SK-N-SH treated with all-trans-retinoic acid at 6 μM for 48 hours (cell line): ENCODE measurements around the gene GAS2.

ENCODE experiments used
- GLIS3 ChIP-seq: fragments of 250-450 bp; sonication (Bioruptor Pico); IDR thresholded peaks from 2 replicates; pipeline ENCODE4 v1.5.0; 2020; ENCODE audit warnings: mild to moderate bottlenecking, moderate library complexity
- ISL1 ChIP-seq: fragments of 250-450 bp; sonication (Bioruptor Pico); IDR thresholded peaks from 2 replicates; pipeline ENCODE4 v2.1.2; 2022; ENCODE audit warnings: mild to moderate bottlenecking, moderate library complexity
- RARB ChIP-seq: fragments of 250-450 bp; sonication (Bioruptor Pico); IDR thresholded peaks from 2 replicates; pipeline ENCODE4 v1.8.0; 2021; ENCODE audit warnings: mild to moderate bottlenecking, moderate library complexity
- ZNF70 ChIP-seq: fragments of 450-650 bp; formaldehyde crosslinking; IDR thresholded peaks from 2 replicates; pipeline ENCODE4 v1.5.0; 2020; ENCODE audit warnings: mild to moderate bottlenecking, moderate library complexity

DNA sequence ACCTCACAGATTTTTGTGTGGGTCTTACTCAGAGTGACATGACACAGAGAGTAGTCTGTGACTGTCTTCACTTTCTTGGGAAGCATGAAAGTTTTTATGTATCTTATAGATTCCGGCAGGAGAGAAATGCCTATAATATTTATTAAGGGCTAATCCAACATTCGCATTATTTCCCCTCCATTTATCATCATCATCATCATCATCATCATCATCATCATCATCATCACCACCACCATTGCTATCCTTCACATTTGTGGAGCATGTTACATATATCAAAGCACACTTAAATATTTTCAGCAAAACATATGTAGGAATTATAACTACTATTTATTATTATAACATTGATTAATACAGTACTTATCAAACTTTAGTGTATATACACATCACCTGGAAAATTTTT lies 66.2 kb downstream of the GAS2 start:
- TF ChIP-seq ZNF70 (CRISPR knock-in tag), result no peak
- TF ChIP-seq GLIS3 (CRISPR knock-in tag), result no peak
- no peak for TF ChIP-seq ISL1 (CRISPR knock-in tag)
- no peak for TF ChIP-seq RARB (CRISPR knock-in tag)
